OCI-LY1 (cell line): ENCODE results near the gene KIAA1614.

ENCODE experiments used
- H2AFZ ChIP-seq: fragments of 200-600 bp; sonication (generic), shearing (Covaris generic); 2 replicates; pipeline ENCODE4 v1.6.0; 2014; ENCODE audit warnings: antibody characterized with exemption, mild to moderate bottlenecking, low read length
- H3F3A ChIP-seq: fragments of 200-600 bp; sonication (generic), shearing (Covaris generic); 2 replicates; pipeline ENCODE4 v1.6.0; 2014; ENCODE audit warnings: mild to moderate bottlenecking, antibody characterized with exemption, low read length, moderate library complexity; ENCODE audit not compliant: insufficient read depth
- H3K27ac ChIP-seq: fragments of 200-600 bp; sonication (generic); 2 replicates; pipeline ENCODE4 v1.5.1; 2014; ENCODE audit warnings: low read length, mixed run types, mild to moderate bottlenecking, low read depth; ENCODE audit not compliant: poor library complexity, severe bottlenecking
- H3K27me3 ChIP-seq: fragments of 200-600 bp; sonication (generic); 2 replicates; pipeline ENCODE4 v1.6.0; 2014; ENCODE audit warnings: antibody characterized with exemption, mild to moderate bottlenecking, low read length, moderate library complexity; ENCODE audit not compliant: insufficient read depth
- H3K36me3 ChIP-seq: fragments of 200-600 bp; sonication (generic); 2 replicates; pipeline ENCODE4 v1.6.1; 2014; ENCODE audit warnings: mild to moderate bottlenecking, antibody characterized with exemption, low read length, moderate library complexity, mixed read lengths; ENCODE audit not compliant: insufficient read depth
- H3K4me1 ChIP-seq: fragments of 200-600 bp; sonication (generic); 2 replicates; pipeline ENCODE4 v1.5.1; 2014; ENCODE audit warnings: mild to moderate bottlenecking, low read length, moderate library complexity; ENCODE audit not compliant: insufficient read depth, severe bottlenecking
- H3K4me2 ChIP-seq: fragments of 200-600 bp; sonication (generic), shearing (Covaris generic); 2 replicates; pipeline ENCODE4 v1.6.1; 2014; ENCODE audit warnings: low read length
- H3K4me3 ChIP-seq: fragments of 200-600 bp; sonication (generic); 2 replicates; pipeline ENCODE4 v1.5.1; 2014; ENCODE audit warnings: low read length, low read depth, mild to moderate bottlenecking, mixed read lengths; ENCODE audit not compliant: poor library complexity, severe bottlenecking
- H3K79me2 ChIP-seq: fragments of 200-600 bp; shearing (Covaris generic); 2 replicates; pipeline ENCODE4 v1.6.1; 2016; ENCODE audit warnings: mixed run types, low read length, mixed read lengths; ENCODE audit not compliant: insufficient read depth
- H3K9ac ChIP-seq: fragments of 200-600 bp; sonication (generic), shearing (Covaris generic); 2 replicates; pipeline ENCODE4 v1.6.1; 2014; ENCODE audit warnings: mild to moderate bottlenecking, low read length, mixed read lengths
- H3K9me2 ChIP-seq: fragments of 200-600 bp; sonication (generic), shearing (Covaris generic); 2 replicates; pipeline ENCODE4 v1.6.1; 2014; ENCODE audit warnings: low read depth, mild to moderate bottlenecking, low read length, mixed read lengths
- H3K9me3 ChIP-seq: fragments of 200-600 bp; shearing (Covaris generic); 2 replicates; pipeline ENCODE4 v1.6.1; 2014; ENCODE audit warnings: low read length, mixed read lengths
- H4K20me1 ChIP-seq: fragments of 200-600 bp; sonication (generic), shearing (Covaris generic); 2 replicates; pipeline ENCODE4 v1.6.0; 2016; ENCODE audit warnings: mild to moderate bottlenecking, low read length; ENCODE audit not compliant: insufficient read depth
- CTCF ChIP-seq: fragments of 200-600 bp; sonication (generic), shearing (Covaris generic); IDR thresholded peaks from 2 replicates; pipeline ENCODE4 v1.5.1; 2017; ENCODE audit warnings: mild to moderate bottlenecking, antibody characterized with exemption, low read length, moderate library complexity, mixed read lengths
- EZH2 ChIP-seq: fragments of 200-600 bp; sonication (generic), shearing (Covaris generic); IDR thresholded peaks from 2 replicates; pipeline ENCODE4 v1.8.0; 2017; ENCODE audit warnings: borderline replicate concordance, mixed run types, mild to moderate bottlenecking, antibody characterized with exemption, low read length, moderate library complexity, mixed read lengths

KIAA1614 gene

DNA sequence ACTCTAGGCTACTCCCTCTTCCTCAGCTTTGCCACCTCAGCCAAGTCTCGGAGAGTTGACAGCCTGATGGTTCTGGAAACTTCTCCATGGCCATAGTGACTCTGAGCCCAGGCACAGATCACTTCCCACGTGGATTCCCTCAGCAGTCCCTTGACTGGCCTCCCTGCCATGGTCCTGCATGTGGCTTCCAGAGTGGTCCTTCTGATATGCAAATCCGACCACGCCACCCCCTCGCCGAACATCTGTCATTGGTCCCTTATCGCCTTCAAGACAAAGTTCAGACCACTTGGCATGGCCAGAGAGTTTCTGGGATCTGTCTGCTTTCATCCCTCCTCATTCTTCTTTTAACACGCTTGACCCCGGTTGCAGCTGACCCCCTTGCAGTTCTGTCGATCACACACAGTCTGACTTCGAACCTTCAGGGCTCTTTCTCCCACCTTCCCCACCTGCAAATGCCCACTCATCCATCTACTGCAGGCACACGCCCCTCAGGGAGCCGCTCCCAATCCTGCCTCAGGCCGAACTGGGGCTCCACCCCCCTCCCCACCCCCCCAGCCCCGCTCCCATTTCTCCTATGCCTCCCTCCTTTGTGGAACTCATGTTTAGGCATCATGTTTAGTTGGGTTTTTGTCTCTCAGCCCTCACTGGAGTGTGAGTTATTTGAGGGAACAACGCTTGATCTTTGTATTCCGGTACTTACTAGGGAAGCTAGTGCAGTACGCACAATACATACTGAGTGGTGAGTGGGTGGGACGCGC is 29.0 kb downstream of the KIAA1614 start:
- H2AFZ ChIP-seq, result no peak overlapping the region
- no peak for TF ChIP-seq CTCF
- TF ChIP-seq EZH2, result no peak
- no peak overlapping the region for H3K9ac ChIP-seq
- H3F3A ChIP-seq, result no peaks in the 10 kb centered on the region
- peaks cover 5% of the 10 kb centered on the region for H3K9me3 ChIP-seq
- H3K9me2 ChIP-seq, result no peaks in the 10 kb centered on the region
- no peak overlapping the region for H3K4me3 ChIP-seq
- H3K27me3 ChIP-seq, result no peaks in the 10 kb centered on the region
- H3K4me2 ChIP-seq, result no peak overlapping the region
- no peak overlapping the region for H3K27ac ChIP-seq
- H3K79me2 ChIP-seq, result no peaks in the 10 kb centered on the region
- peaks cover 3% of the 10 kb centered on the region; the same call in 1 of the 2 replicates for H3K36me3 ChIP-seq
- H4K20me1 ChIP-seq, result no peaks in the 10 kb centered on the region
- H3K4me1 ChIP-seq, result no peaks in the 10 kb centered on the region

DNA sequence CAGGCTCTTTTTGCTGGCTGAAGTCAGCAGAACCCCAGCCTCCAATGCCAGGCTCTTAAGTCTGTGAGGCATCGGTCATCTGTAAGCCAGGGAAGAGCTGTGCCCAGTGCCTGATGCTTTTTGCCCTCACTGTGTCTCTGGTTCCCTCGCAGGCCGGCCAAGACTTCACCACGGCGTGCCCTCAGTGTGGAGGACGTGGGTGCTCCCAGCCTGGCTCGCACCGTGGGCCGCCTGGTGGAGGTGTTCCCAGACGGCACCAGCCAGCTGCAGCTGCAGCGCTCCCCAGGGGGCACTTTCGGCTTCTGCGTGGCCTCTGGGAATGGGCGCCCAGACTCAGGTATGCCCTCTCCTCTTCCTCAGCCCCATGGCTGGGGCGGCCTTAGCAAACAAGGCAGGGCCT is 32.5 kb downstream of the KIAA1614 start:
- Histone ChIP-seq H3K36me3 (peaks cover 3% of the 10 kb centered on the region; the same call in 1 of the 2 replicates), H3K9me3 (peaks cover 8% of the 10 kb centered on the region), H3K4me1 (no peaks in the 10 kb centered on the region), H3K9ac (no peak overlapping the region), H3K9me2 (no peaks in the 10 kb centered on the region), H3K4me3 (no peak overlapping the region), H3K27ac (no peak overlapping the region), H2AFZ (no peak overlapping the region), H3F3A (no peaks in the 10 kb centered on the region), H3K27me3 (no peaks in the 10 kb centered on the region), H4K20me1 (no peaks in the 10 kb centered on the region), H3K79me2 (no peaks in the 10 kb centered on the region), H3K4me2 (no peak overlapping the region)
- TF ChIP-seq CTCF, result no peak
- no peak for TF ChIP-seq EZH2

GRCh38 chr1:180945551-180945950 is 32.9 kb downstream of the KIAA1614 start:
- no peaks in the 10 kb centered on the region for H3K27me3 ChIP-seq
- no peaks in the 10 kb centered on the region for H4K20me1 ChIP-seq
- H3K79me2 ChIP-seq, result no peaks in the 10 kb centered on the region
- no peak overlapping the region for H3K27ac ChIP-seq
- H3K9me3 ChIP-seq, result peaks cover 8% of the 10 kb centered on the region
- TF ChIP-seq CTCF (no peak), EZH2 (no peak)
- peaks cover 3% of the 10 kb centered on the region; the same call in 1 of the 2 replicates for H3K36me3 ChIP-seq
- no peaks in the 10 kb centered on the region for H3K4me1 ChIP-seq
- no peak overlapping the region for H3K4me3 ChIP-seq
- H3K4me2 ChIP-seq, result no peak overlapping the region
- no peaks in the 10 kb centered on the region for H3F3A ChIP-seq
- H2AFZ ChIP-seq, result no peak overlapping the region
- H3K9me2 ChIP-seq, result no peaks in the 10 kb centered on the region
- H3K9ac ChIP-seq, result no peak overlapping the region
